Mucosa of descending colon (tissue), 3 donors: ENCODE data around the gene HOXB5. TPM values are rescaled to one million over a fixed set of nuclear protein-coding genes. Genes with fewer than 3 reads are reported as not detected.
A peak's percentile ranks its signal among the peaks of the same experiment; 100 is the strongest.

ENCODE experiments used
- ATAC-seq: fragments of 200-7000 bp; cut with Tn5 transposase; one replicate; pipeline ENCODE4 v1.9.1; 2020; ENCODE audit warnings: mild to moderate bottlenecking, moderate library complexity
- DNase-seq, 3 donors: peaks; one replicate each; pipeline ENCODE4 v3.0.0-alpha.2; 2020
- H3K36me3 ChIP-seq: fragments of 200-600 bp; one replicate; pipeline ENCODE4 v1.8.0; 2021; ENCODE audit warnings: low read depth, mild to moderate bottlenecking
- H3K4me1 ChIP-seq: fragments of 200-600 bp; one replicate; pipeline ENCODE4 v1.8.0; 2021; ENCODE audit warnings: low read depth, mild to moderate bottlenecking
- H3K4me3 ChIP-seq: fragments of 200-600 bp; one replicate; pipeline ENCODE4 v1.8.0; 2021; ENCODE audit warnings: mild to moderate bottlenecking
- H3K9me3 ChIP-seq: fragments of 200-600 bp; one replicate; pipeline ENCODE4 v1.8.0; 2021; ENCODE audit warnings: mild to moderate bottlenecking
- intact Hi-C, 2 donors: fragments of 100-400 bp; cut with DNase I in 1 of 2; cut with micrococcal nuclease in 1 of 2; formaldehyde crosslinking; loops; one replicate each; pipeline versions ENCODE4 v1.11.0 to v1.11.1; 2022; cut with DNase I, micrococcal nuclease
- total RNA-seq, 3 donors: library from RNA; stranded (reverse); fragmentation: NEBNext Ultra II Directional in 2 of 3; extraction: Animal tissue kit (Norgen Biotek cat#: 25700) in 2 of 3; gene quantifications; one replicate each; pipeline versions ENCODE4 v1.2.1 to v1.2.4, GENCODE V29; 2021 to 2023
- TF ChIP-seq, protein P1 (sequence below): fragments of 200-600 bp; IDR thresholded peaks from one replicate; pipeline ENCODE4 v1.8.0; 2022; ENCODE audit warnings: antibody characterized with exemption, mild to moderate bottlenecking
- donor health status: DM: no; HTN: no; CAD: no; lungs with moderate emphysema.
- donor health status: DM: no; HTN: no; CAD: no.
- donor health status: DM: no; HTN: yes; CAD: no.

HOXB5 gene
- total RNA-seq, 3 donors from 2014 or later: 16.2 to 29.3 (median 19.9) TPM

DNA sequence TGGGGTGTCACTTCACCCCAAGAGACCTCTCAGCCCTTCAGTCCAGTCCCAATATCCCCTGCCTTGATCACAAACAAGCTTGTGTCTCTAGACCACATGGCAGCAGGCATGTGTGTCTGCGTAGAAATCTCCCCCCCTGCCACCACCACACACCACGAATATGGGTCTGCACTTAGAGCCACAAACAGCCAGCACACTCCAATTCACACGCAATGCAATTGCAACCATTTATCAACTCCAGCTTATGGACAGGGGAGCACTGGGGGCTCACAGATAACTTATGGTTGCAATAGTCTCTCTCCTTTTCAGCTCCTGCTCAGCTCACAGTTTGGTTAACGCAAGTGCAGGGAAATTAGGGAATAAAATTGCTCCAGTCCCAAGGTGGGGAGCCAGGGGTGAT lies 30.0 kb upstream of the HOXB5 start:
- intact Hi-C loops: loop anchor here in 1 of 2 donors (10.0 kb wide), 1 partner anchor 289 kb away; no protein-coding TSS in a partner anchor
- Histone ChIP-seq H3K4me1 (peaks cover 44% of the 10 kb centered on the region), H3K36me3 (no peaks in the 10 kb centered on the region), H3K4me3 (no peak overlapping the region), H3K9me3 (no peaks in the 10 kb centered on the region)
- DNase-seq (no peak), ATAC-seq (no peak)
- TF ChIP-seq, protein P1, sequence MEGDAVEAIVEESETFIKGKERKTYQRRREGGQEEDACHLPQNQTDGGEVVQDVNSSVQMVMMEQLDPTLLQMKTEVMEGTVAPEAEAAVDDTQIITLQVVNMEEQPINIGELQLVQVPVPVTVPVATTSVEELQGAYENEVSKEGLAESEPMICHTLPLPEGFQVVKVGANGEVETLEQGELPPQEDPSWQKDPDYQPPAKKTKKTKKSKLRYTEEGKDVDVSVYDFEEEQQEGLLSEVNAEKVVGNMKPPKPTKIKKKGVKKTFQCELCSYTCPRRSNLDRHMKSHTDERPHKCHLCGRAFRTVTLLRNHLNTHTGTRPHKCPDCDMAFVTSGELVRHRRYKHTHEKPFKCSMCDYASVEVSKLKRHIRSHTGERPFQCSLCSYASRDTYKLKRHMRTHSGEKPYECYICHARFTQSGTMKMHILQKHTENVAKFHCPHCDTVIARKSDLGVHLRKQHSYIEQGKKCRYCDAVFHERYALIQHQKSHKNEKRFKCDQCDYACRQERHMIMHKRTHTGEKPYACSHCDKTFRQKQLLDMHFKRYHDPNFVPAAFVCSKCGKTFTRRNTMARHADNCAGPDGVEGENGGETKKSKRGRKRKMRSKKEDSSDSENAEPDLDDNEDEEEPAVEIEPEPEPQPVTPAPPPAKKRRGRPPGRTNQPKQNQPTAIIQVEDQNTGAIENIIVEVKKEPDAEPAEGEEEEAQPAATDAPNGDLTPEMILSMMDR: no peak

DNA sequence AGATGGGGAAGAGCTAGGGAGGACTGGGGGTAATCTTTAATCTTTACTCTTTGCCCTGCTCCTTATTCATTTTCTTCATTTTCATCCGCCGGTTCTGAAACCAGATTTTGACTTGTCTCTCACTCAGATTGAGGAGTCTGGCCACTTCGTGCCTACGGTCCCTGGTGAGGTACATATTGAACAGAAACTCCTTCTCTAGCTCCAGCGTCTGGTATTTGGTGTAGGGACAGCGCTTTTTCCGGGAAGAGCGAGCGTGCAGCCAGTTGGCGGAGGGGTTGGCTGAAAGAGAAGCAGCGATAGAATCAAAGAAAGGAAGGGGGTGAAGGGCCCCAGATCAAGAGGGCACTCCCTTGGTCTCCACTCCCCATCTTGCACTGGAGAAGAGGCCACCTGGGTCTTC lies 29.3 kb upstream of the HOXB5 start:
- intact Hi-C loops: loop anchor here in 1 of 2 donors (10.0 kb wide), 1 partner anchor 288 kb away; no protein-coding TSS in a partner anchor
- ATAC-seq: no peak
- Histone ChIP-seq H3K4me1 (peaks cover 51% of the 10 kb centered on the region), H3K9me3 (no peaks in the 10 kb centered on the region), H3K36me3 (no peaks in the 10 kb centered on the region), H3K4me3 (no peak overlapping the region)
- TF ChIP-seq, protein P1: no peak
- DNase-seq: no peak

DNA sequence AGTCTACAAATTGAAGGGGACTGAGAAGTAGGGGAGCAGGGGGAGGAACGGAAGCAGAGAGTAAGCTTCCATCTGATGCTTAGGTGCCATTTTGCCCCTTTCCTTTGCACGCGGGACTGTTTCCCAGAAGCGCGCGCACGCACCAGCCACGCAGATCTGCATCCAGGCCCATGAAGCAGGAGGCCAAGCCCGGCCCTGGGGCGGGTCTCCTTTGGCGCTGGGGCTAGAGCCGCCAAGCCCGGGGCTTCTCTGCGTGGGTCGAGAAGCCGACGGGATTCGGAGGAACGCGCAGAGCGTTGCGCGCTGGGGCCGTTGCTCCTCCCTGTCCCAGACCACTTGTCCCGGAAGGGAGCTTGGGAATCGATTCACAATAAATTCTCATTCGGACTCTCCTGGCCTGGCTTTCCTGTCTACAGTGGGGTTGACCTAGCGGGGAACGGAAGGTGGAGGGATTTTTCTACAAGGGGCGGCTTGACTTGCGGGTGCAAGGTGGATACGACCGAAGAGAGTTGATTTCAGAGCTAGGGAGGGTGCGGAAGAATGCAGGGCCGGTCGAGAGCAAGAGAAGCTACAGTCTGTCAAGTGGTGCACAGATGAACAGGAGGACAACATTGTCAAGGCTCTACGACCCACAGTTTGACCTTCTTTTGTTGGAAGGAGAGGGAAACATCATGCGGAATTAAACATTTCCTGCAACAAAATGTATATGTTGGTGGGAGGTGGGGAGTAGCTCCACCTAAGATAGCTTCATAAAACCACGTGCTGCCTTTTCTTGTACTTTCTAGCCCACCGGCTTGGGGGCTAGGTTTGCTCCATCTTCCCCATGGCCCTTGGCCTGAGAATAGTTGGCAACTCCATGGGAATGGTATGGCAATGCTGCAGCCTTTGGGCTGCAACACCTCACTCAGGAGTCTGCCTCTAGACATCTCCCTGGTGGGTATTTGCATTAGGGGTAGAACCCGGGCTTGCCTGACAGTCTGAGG lies 28.1 kb upstream of the HOXB5 start:
- intact Hi-C loops: loop anchor here in 1 of 2 donors (10.0 kb wide), 1 partner anchor 287 kb away; no protein-coding TSS in a partner anchor
- TF ChIP-seq, protein P1: no peak
- H3K36me3 ChIP-seq: no peaks in the 10 kb centered on the region
- DNase-seq (peak in 2 of 3 donors; percentile 55 to 77), ATAC-seq (no peak)
- H3K4me1 ChIP-seq: peaks cover 58% of the 10 kb centered on the region
- no peaks in the 10 kb centered on the region for H3K9me3 ChIP-seq
- no peak overlapping the region for H3K4me3 ChIP-seq

DNA sequence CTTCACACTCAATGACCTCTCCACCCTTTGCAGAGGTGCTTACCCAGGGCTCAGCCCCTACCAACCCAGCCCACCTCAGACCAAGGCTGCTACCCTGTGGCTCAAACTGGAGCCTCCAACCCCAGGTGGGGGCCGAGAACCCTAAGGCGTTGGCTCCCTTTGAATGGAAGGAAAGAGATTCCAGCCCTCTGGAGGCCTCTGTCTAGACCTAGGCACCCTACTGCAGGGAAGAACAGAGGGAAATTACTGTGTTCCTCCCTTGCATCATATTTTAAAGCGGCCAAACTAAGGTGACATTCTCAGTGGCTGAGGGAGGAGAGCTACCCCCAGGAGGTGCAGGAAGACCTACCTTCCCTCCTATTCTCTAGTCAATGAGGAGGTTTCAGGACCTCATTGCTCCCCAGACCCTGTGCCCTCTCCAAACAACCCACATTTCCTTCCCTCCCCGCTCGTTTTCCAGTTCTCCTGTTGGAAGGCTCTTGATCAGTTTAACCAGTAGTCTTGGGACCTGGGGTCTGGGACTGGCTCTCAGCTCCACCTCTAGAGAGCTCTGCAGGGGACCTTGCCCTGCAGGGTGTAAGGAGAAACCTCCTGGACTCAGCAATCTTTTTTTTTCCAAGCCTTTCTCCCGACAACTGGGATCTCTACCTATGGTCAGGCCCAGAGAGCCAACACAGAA lies 27.0 kb upstream of the HOXB5 start:
- H3K9me3 ChIP-seq: no peaks in the 10 kb centered on the region
- peak; percentile 0 for ATAC-seq
- H3K36me3 ChIP-seq: no peaks in the 10 kb centered on the region
- H3K4me3 ChIP-seq: no peak overlapping the region
- DNase-seq: peak in 2 of 3 donors; percentile 37 to 49
- TF ChIP-seq, protein P1: no peak
- intact Hi-C loops: loop anchor here in 1 of 2 donors (10.0 kb wide), 1 partner anchor 286 kb away; no protein-coding TSS in a partner anchor
- H3K4me1 ChIP-seq: peaks cover 47% of the 10 kb centered on the region

DNA sequence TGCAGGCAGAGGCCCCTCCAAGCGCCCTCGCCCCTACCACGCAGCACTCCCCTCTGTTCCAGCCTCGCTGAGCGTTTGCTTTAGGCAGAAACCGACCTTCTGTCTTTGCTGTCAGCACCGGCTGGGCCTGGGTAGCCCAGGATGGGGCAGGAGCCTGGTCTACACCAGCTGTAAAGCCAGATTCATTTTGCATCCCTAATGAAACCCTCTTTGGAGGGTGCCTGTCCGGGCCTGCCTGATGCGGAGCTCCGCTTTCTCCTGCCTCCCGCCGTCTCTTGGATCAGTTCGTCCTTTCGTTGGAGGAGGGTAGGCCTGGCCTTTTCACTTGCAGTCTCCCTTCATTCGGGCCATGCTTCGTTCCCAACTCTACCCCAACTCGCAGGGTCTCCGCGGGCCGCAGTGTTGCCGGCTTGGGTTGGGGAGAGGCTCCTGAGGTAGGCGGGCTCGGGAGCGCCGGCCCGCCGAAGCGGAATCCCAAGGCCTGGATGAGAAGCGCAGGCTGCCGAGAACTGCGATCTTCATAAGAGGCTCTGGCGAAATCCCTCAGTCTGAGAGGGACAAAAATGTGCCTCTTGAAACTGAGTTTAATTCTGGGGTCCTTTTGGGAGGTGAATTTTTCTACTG lies 26.4 kb upstream of the HOXB5 start:
- Histone ChIP-seq H3K36me3 (no peaks in the 10 kb centered on the region), H3K4me1 (peaks cover 40% of the 10 kb centered on the region), H3K4me3 (no peak overlapping the region), H3K9me3 (no peaks in the 10 kb centered on the region)
- TF ChIP-seq, protein P1: no peak
- intact Hi-C loops: loop anchor here (5.0 to 10.0 kb wide), 2 partner anchors 283 to 285 kb away; no protein-coding TSS in a partner anchor
- peak in 1 of 3 donors; percentile 53 for DNase-seq
- ATAC-seq: peak; percentile 1
